Large intestine (tissue), 3 donors: ENCODE data around the gene PRR5L. TPM values are rescaled to one million over a fixed set of nuclear protein-coding genes. Genes with fewer than 3 reads are reported as not detected.

ENCODE experiments used
- DNase-seq, 2 donors: peaks; one replicate each; pipeline versions ENCODE4 v3.0.0 to v3.0.0-alpha.2; 2013
- H3K27ac ChIP-seq: one replicate; pipeline ENCODE4 v1.5.1; 2013; ENCODE audit warnings: low read length
- H3K27me3 ChIP-seq: 2 replicates; pipeline ENCODE4 v1.6.1; 2013; ENCODE audit warnings: low read length; ENCODE audit not compliant: control insufficient read depth, insufficient read depth
- H3K36me3 ChIP-seq: 2 replicates; pipeline ENCODE4 v1.6.1; 2013; ENCODE audit warnings: low read length; ENCODE audit not compliant: control insufficient read depth, insufficient read depth
- H3K4me1 ChIP-seq: one replicate; pipeline ENCODE4 v1.6.1; 2013; ENCODE audit warnings: low read length; ENCODE audit not compliant: control insufficient read depth, insufficient read depth
- H3K4me3 ChIP-seq: one replicate; pipeline ENCODE4 v1.5.1; 2013; ENCODE audit warnings: low read length
- H3K9me3 ChIP-seq: one replicate; pipeline ENCODE4 v1.6.1; 2013; ENCODE audit warnings: mild to moderate bottlenecking, low read depth, low read length, moderate library complexity; ENCODE audit not compliant: control insufficient read depth
- WGBS: methylation state at CpG from one replicate; pipeline ENCODE4 v1.1.5; 2013; ENCODE audit warnings: low lambda C conversion rate; ENCODE audit not compliant: insufficient coverage; 5-methylcytosine and 5-hydroxymethylcytosine counted together
- polyA plus RNA-seq: library from polyadenylated mRNA; unstranded; fragments of 120-200 nt; gene quantifications from one replicate; pipeline ENCODE4 v1.2.1, GENCODE V29; 2013

The PRR5L gene
- polyA plus RNA-seq, 1 donor: 37.8 TPM

DNA sequence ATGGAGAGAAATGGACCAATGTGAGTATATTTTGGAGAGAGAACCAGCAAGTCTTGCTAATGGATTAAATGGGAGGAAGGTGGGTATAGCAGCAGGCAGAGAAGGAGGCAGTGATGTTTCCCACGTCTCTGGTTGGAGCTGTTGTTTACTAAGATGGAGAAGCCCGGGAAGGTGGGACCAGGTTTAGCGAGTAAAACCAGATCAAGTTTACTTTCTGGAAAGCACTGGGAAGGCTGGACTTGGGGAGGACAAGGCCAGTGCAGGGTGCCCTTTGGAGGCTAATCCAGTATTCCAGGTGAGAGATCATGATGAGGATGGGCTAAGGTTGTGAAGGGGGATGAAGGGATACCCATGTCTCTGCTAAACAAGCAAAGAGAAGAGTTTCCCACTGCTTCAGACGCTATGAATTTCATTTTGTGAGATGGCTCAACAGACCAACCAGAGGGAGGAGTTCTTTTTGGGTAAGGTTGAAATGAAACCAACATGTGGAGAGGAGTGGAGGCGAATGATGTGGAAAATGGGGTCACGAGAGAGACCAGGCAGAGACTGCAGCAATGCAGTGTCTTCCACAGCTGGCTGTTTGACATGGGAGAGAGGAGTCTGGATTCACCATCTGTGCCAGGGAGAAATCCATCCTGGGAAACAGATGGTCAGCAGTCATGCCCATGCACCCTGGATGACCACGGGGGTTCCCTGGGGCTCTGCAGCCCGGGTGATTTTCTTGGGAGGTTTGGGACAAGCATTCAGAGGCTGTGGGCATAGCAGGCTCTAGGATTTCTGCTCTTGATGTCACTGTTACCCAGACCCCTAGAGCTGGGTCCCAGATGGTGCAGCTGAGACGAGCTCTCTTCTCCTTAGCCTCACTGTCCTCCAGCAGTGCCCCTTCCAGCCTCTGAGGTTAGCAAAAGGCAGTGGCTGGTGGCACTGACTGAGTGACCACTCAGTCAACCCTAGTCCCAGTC lies 31.8 kb upstream of the PRR5L start:
- H3K4me3 ChIP-seq: no peak overlapping the region
- WGBS: 100% methylated on average over 1 of the region's 9 CpGs
- no peaks in the 10 kb centered on the region for H3K4me1 ChIP-seq
- H3K27me3 ChIP-seq: no peaks in the 10 kb centered on the region
- no peak overlapping the region for H3K27ac ChIP-seq
- no peaks in the 10 kb centered on the region for H3K9me3 ChIP-seq
- H3K36me3 ChIP-seq: no peaks in the 10 kb centered on the region
- DNase-seq: no peak

DNA sequence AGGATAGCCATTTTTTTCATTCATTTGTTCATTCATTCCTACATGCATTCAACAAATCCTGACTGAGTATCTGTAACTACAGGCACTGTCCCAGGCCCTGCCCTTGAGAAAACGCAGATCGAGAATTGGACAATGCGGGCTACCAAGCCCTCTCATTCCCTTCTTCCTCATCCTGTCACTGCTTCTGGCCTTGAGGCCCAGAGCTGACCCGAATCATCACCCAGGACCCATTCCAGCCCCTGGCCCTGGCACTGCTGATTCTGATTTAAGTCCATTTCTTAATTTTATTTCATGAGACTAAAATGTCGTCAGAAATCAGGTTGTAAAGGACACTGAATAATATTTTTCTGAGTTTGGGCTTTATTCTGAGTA lies 31.1 kb upstream of the PRR5L start:
- no peak overlapping the region for H3K4me3 ChIP-seq
- no peak overlapping the region for H3K27ac ChIP-seq
- no peaks in the 10 kb centered on the region for H3K4me1 ChIP-seq
- H3K27me3 ChIP-seq: no peaks in the 10 kb centered on the region
- WGBS: no CpG with 5 or more reads among the region's 5 CpGs
- no peak for DNase-seq
- no peaks in the 10 kb centered on the region for H3K9me3 ChIP-seq
- peaks cover 2% of the 10 kb centered on the region for H3K36me3 ChIP-seq

DNA sequence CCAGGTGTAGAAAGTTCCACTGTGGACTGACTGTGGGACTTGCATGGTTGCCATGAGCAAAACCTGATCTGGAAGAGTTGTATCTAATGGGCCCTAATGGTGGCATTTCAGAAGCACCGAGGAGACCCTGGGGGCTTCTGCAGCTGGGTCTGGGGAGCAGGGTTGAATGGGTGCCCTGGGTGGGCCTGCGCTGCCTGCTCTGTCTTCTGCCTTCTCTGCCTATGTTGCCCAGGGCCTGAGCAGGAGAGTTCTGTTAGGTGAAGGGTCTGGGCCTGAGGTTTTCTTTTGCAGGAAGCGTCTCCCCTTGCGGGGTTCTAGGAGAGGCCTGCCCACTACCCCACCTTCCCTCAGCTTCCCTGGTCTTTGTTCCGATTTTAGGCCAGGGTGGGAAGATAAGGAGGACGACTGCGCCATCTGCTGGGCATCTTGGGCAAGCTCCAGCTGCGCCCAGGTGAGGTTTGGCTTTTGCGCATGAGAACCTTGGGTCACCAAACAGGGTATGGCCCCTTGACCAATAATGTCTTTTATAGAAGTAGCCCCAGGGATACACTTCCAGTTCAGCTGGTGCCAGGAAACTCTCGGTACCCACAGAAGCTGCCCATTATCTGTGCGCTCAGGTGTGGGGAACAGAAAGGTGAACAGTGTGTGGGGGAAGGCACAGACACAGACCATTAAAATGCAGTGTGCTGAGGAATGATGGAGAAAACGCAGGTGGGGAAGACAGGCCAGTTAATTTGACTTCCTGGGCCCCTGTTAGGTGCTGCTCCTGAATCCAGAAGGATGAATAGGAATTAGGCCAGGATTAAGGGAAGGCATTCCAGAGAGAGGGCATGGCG lies 30.1 kb upstream of the PRR5L start:
- Histone ChIP-seq H3K9me3 (no peaks in the 10 kb centered on the region), H3K27ac (no peak overlapping the region)
- no CpG with 5 or more reads among the region's 13 CpGs for WGBS

GRCh38 chr11:36266767-36267166 lies 29.3 kb upstream of the PRR5L start:
- Histone ChIP-seq H3K9me3 (no peaks in the 10 kb centered on the region), H3K27me3 (no peaks in the 10 kb centered on the region), H3K4me3 (no peak overlapping the region), H3K4me1 (no peaks in the 10 kb centered on the region), H3K27ac (no peak overlapping the region), H3K36me3 (peaks cover 17% of the 10 kb centered on the region)
- DNase-seq: no peak
- WGBS: no CpG with 5 or more reads among the region's 5 CpGs

More for the DNA sequence above, 30.1 kb upstream of the PRR5L start:
- peak; percentile 18 to 31 for DNase-seq
- H3K4me1 ChIP-seq: no peaks in the 10 kb centered on the region
- no peak overlapping the region for H3K4me3 ChIP-seq
- H3K36me3 ChIP-seq: peaks cover 9% of the 10 kb centered on the region
- H3K27me3 ChIP-seq: no peaks in the 10 kb centered on the region

DNA sequence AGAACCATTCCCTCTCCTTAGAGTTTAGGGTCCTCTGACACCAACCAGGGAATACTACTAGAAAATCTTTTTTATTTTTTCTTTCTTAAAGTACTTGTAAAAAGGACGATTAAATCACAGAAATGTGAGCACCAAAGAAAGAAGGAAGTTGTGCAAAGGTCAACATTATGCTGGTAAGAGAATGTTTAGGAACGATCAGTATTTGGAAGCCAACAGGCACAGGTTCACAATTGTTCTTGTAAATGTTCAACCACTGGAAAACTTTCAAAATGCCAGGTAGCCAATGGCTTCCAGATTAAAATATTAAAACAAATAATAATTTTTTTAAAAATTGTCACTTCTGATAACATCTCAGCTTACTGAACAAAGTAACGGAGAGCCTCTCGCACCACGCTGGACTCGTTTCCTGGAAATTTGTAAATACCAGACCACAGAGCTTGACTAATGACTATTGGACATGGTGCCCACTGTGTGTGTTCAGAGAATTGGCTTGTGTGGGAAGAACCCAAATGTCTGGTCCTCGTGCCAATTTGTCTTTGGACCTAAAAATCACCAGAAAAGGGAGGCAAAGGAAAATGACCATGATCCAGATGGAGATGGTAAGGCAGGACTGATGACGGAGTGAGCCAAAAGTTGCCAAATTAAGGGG lies 27.6 kb upstream of the PRR5L start:
- Histone ChIP-seq H3K4me3 (no peak overlapping the region), H3K27ac (no peak overlapping the region), H3K27me3 (no peaks in the 10 kb centered on the region), H3K9me3 (no peaks in the 10 kb centered on the region), H3K4me1 (no peaks in the 10 kb centered on the region), H3K36me3 (peaks cover 32% of the 10 kb centered on the region)
- 97% methylated on average over 4 of the region's 8 CpGs for WGBS
- DNase-seq: no peak

DNA sequence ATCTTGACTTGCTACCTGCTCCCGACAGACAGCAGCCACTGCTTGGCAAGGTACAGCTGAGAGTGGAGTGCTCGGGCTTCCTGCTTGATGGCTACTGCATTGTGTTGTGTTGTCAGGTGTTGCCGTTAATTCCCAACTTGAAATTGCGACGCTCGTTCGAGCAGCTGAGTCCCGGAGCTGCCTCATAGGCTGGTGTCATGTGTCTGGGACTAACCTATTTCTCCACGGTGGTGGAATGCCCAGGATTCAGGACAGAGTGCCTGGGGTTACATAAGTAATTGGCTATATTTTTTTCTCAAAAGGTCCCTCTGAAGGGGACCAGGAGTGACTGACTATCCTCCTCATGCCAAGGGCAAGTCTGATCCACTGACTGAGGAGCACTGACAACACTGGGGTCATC lies 25.4 kb upstream of the PRR5L start:
- DNase-seq: no peak
- no peak overlapping the region for H3K27ac ChIP-seq
- no peaks in the 10 kb centered on the region for H3K4me1 ChIP-seq
- no CpG with 5 or more reads among the region's 9 CpGs for WGBS
- no peaks in the 10 kb centered on the region for H3K9me3 ChIP-seq
- no peaks in the 10 kb centered on the region for H3K27me3 ChIP-seq
- H3K4me3 ChIP-seq: no peak overlapping the region
- peaks cover 49% of the 10 kb centered on the region for H3K36me3 ChIP-seq

DNA sequence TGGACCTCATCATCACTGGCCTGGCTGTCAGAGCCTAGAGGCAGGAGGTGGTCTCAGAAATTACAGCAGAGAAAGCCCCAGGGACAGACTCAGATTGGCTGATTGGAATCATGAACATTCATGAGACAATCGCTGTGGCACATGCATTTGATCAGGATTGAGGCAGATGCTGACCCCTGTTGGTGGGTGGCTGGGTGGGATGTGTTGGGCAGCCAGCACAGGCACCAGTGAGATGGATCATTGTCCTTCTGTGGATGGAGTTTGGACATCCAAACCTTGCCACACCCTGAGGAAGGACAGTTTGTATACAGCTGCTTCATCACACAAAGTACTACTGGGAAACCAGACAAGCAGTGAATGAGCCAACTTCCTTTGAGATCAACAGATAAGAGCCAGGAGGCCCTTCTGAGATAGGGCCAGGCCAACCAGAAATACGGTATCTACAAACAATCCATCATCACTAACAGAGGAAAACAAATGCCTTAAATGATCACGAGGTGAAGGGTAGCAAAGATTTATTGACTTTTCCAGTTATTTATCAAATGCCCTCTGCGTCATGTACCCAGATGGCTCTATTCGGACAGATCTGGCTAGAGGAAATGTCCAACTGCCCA lies 24.2 kb upstream of the PRR5L start:
- H3K9me3 ChIP-seq: no peaks in the 10 kb centered on the region
- no peaks in the 10 kb centered on the region for H3K27me3 ChIP-seq
- H3K4me1 ChIP-seq: no peaks in the 10 kb centered on the region
- H3K27ac ChIP-seq: no peak overlapping the region
- no CpG with 5 or more reads among the region's 5 CpGs for WGBS
- peaks cover 60% of the 10 kb centered on the region for H3K36me3 ChIP-seq
- H3K4me3 ChIP-seq: no peak overlapping the region
- no peak for DNase-seq

DNA sequence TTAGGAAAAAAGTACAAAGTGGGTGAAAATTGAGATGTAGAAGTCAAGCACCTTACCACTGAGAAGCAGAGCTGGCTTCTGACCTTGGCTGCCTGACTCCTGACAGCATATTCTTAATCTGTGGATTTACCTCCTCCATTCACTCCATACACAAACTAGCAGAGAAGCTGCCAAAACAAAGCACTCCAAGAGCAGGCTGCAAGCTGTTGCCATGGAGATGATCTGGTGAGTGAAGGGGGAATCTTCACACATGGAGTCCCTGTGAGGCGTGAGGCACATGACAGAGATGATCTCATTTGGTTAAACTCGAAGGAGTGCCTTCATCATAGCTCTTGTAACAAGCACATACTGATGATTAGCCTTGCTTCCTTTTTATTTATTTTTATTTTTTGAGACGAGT lies 23.0 kb upstream of the PRR5L start:
- Histone ChIP-seq H3K4me3 (no peak overlapping the region), H3K9me3 (no peaks in the 10 kb centered on the region), H3K27me3 (no peaks in the 10 kb centered on the region), H3K4me1 (no peaks in the 10 kb centered on the region), H3K36me3 (peaks cover 61% of the 10 kb centered on the region), H3K27ac (no peak overlapping the region)
- 100% methylated on average over 1 of the region's 3 CpGs for WGBS
- DNase-seq: no peak

DNA sequence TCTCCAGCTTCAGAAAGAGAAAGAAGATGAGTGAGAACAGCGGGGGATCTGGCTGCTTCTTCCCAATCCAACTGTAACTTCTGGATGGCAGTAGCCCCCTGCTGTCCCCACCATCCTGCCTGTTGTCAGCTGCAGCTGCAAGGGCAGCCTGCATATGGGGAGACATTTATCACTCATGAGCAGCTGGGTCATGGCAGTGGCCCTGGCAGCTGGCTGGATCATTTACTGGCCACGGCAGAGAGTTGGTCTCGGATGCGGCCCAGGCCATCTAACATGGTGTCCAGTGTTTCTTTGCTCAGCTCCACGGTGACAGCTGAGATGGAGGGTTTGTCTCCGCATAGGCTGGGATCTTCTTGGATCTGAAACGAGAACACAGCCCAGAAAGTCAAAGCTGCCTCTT lies 21.7 kb upstream of the PRR5L start:
- no peak overlapping the region for H3K4me3 ChIP-seq
- H3K27me3 ChIP-seq: no peaks in the 10 kb centered on the region
- no peak overlapping the region for H3K27ac ChIP-seq
- no peaks in the 10 kb centered on the region for H3K9me3 ChIP-seq
- 100% methylated on average over 1 of the region's 7 CpGs for WGBS
- DNase-seq: no peak
- no peaks in the 10 kb centered on the region for H3K4me1 ChIP-seq
- peaks cover 68% of the 10 kb centered on the region for H3K36me3 ChIP-seq
